GM12874 (cell line): ENCODE results near the gene MCF2L.

Source experiments
- CTCF ChIP-seq: IDR thresholded peaks from 2 replicates; pipeline ENCODE4 v1.5.1; 2011; ENCODE audit warnings: low read depth, mild to moderate bottlenecking, control low read depth, low read length, moderate library complexity; ENCODE audit not compliant: insufficient read depth

MCF2L gene

GRCh38 chr13:113114511-113115362 lies 145.7 kb downstream of the MCF2L start:
- TF ChIP-seq CTCF, result no peak

GRCh38 chr13:113115363-113116205 lies 146.6 kb downstream of the MCF2L start:
- no peak for TF ChIP-seq CTCF

- no peak for TF ChIP-seq CTCF
Observed at GRCh38 chr13:113116206-113116800, 147.3 kb downstream of the MCF2L start.

- TF ChIP-seq CTCF, result no peak
Observed at GRCh38 chr13:113116871-113117271, 147.9 kb downstream of the MCF2L start.

GRCh38 chr13:113117335-113117872 lies 148.4 kb downstream of the MCF2L start:
- TF ChIP-seq CTCF, result no peak

DNA sequence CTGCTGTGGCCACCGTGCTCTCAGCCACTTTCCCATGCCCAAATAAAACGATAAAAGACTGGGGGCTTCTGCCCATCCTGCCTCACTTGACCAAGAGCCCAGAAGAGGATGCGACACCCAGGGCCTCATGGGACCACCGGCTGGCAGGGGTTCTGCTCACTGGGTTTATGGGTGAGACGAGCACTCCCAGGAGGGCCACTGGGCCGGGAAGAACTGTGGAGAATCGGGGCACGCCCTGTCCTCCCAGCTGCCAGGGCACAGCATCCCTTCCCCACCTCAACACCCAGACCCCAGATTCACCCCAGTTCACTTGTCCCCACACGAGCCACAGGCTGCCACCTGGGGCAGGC lies 148.9 kb downstream of the MCF2L start:
- TF ChIP-seq CTCF, result no peak

- no peak for TF ChIP-seq CTCF
Observed at GRCh38 chr13:113118261-113119021, 149.4 kb downstream of the MCF2L start.
